Endothelial cell of umbilical vein (primary cell): ENCODE data around the gene MROH2A. TPM values are rescaled to one million over a fixed set of nuclear protein-coding genes. Genes with fewer than 3 reads are reported as not detected.

Source experiments
- BruUV-seq: library from RNA; stranded (reverse); fragments of 400-500 nt; replicated peaks from 2 replicates; lab custom pipeline; 2021; lab: Mats Ljungman, UMichigan
- CTCF ChIA-PET: fragments of 300-600, 350-600 bp; sonication (Branson Sonifier 250); formaldehyde crosslinking; loops from one replicate; lab custom pipeline; 2021; ENCODE audit warnings: antibody characterized with exemption, inconsistent platforms; lab: Charles Lee
- POLR2A ChIA-PET: fragments of 300-600, 350-600 bp; sonication (Branson Sonifier 250); formaldehyde crosslinking; loops from one replicate; lab custom pipeline; 2021; ENCODE audit warnings: antibody characterized with exemption, inconsistent platforms; lab: Charles Lee
- DNase-seq: peaks from one replicate; pipeline ENCODE4 v3.0.0-alpha.2; 2011; ENCODE audit warnings: low read depth, low spot score
- FAIRE-seq: peaks from 2 replicates; lab custom pipeline; 2011; peaks lifted over from hg19 to GRCh38; lab: Jason Lieb, UNC
- H2AFZ ChIP-seq: 2 replicates; pipeline ENCODE4 v1.6.0; 2012; ENCODE audit warnings: low read depth, low read length, control low read depth, inconsistent platforms
- H3K27ac ChIP-seq: 2 replicates; pipeline ENCODE4 v1.5.1; 2011; ENCODE audit warnings: low read depth, mild to moderate bottlenecking, control low read depth, low read length, moderate library complexity; ENCODE audit not compliant: insufficient read depth
- H3K27me3 ChIP-seq, 2 experiments: 2 replicates each; pipeline versions ENCODE4 v1.6.0 to v1.6.1; 2011; ENCODE audit warnings: low read length in 2 of 2, mixed read lengths in 1 of 2; ENCODE audit not compliant: control insufficient read depth in 2 of 2, insufficient read depth in 2 of 2
- H3K36me3 ChIP-seq, 2 experiments: 2 replicates in 1 of 2; 3 replicates in 1 of 2; pipeline ENCODE4 v1.5.1; 2011; ENCODE audit warnings: low read length in 2 of 2, mild to moderate bottlenecking in 1 of 2, moderate library complexity in 1 of 2; ENCODE audit not compliant: control insufficient read depth in 2 of 2, insufficient read depth in 2 of 2; ENCODE audit errors: extremely low read depth in 1 of 2
- H3K4me1 ChIP-seq: 3 replicates; pipeline ENCODE4 v1.5.1; 2011; ENCODE audit warnings: mild to moderate bottlenecking, low read length; ENCODE audit not compliant: control insufficient read depth, insufficient read depth; ENCODE audit errors: extremely low read depth
- H3K4me2 ChIP-seq: 2 replicates; pipeline ENCODE4 v1.6.1; 2011; ENCODE audit warnings: low read length, control low read depth, mixed read lengths; ENCODE audit not compliant: insufficient read depth
- H3K4me3 ChIP-seq, 3 experiments: fragments of 200-600 bp in 1 of 3; sonication (generic), shearing (Covaris generic) in 1 of 3; replicated peaks in 1 of 3; 2 replicates each; pipeline ENCODE4 v1.5.1; 2011 to 2016; ENCODE audit warnings: control low read depth in 3 of 3, low read length in 3 of 3, mild to moderate bottlenecking in 2 of 3, inconsistent platforms in 1 of 3, low read depth in 1 of 3, moderate library complexity in 1 of 3; ENCODE audit not compliant: insufficient read depth in 1 of 3
- H3K79me2 ChIP-seq: 2 replicates; pipeline ENCODE4 v1.6.0; 2012; ENCODE audit warnings: low read length, inconsistent platforms; ENCODE audit not compliant: control insufficient read depth, insufficient read depth
- H3K9ac ChIP-seq: replicated peaks from 2 replicates; pipeline ENCODE3; 2011; ENCODE audit warnings: low read length, control low read depth; ENCODE audit not compliant: insufficient read depth; ENCODE audit errors: extremely low read depth
- H3K9me1 ChIP-seq: replicated peaks from 3 replicates; pipeline ENCODE4 v1.6.0; 2011; ENCODE audit warnings: mild to moderate bottlenecking, low read length; ENCODE audit not compliant: control insufficient read depth, insufficient read depth; ENCODE audit errors: extremely low read depth
- H3K9me3 ChIP-seq: replicated peaks from 2 replicates; pipeline ENCODE4 v1.5.1; 2012; ENCODE audit warnings: low read length, inconsistent platforms; ENCODE audit not compliant: control insufficient read depth, insufficient read depth
- H4K20me1 ChIP-seq: replicated peaks from 2 replicates; pipeline ENCODE3; 2011; ENCODE audit warnings: mild to moderate bottlenecking, low read length; ENCODE audit not compliant: control insufficient read depth, insufficient read depth; ENCODE audit errors: extremely low read depth
- CTCF ChIP-seq, 2 donors: IDR thresholded peaks; 1 replicate in 1 of 2; 2 replicates in 1 of 2; pipeline ENCODE4 v1.5.1; 2011; ENCODE audit warnings: low read length in 2 of 2, mild to moderate bottlenecking in 2 of 2, moderate library complexity in 2 of 2, control low read depth in 1 of 2, inconsistent platforms in 1 of 2, low read depth in 1 of 2; ENCODE audit not compliant: insufficient read depth in 1 of 2; ENCODE audit errors: extremely low read depth in 1 of 2
- EZH2 ChIP-seq: IDR thresholded peaks from 2 replicates; pipeline ENCODE4 v1.6.1; 2012; ENCODE audit warnings: borderline replicate concordance, low read depth, mild to moderate bottlenecking, moderate library complexity, low read length, inconsistent platforms; ENCODE audit not compliant: severe bottlenecking
- GATA2 ChIP-seq: IDR thresholded peaks from 2 replicates; pipeline ENCODE4 v1.7.0; 2011; ENCODE audit warnings: low read depth, mild to moderate bottlenecking, moderate library complexity, mixed read lengths, low read length; ENCODE audit not compliant: insufficient read length, insufficient read depth
- MAX ChIP-seq: IDR thresholded peaks from 2 replicates; pipeline ENCODE4 v1.6.1; 2011; ENCODE audit not compliant: insufficient read depth, insufficient read length
- dilution Hi-C: fragments of 300-500 bp; cut with MboI; formaldehyde crosslinking; loops from one replicate; pipeline ENCODE4 v1.15.0; 2019; ENCODE audit warnings: low sequenced_read_pairs; ENCODE audit not compliant: extremely low pct_ligation_motif_present
- intact Hi-C: fragments of 100-400 bp; cut with micrococcal nuclease; formaldehyde crosslinking; loops from one replicate; pipeline ENCODE4 v1.10.0; 2022
- polyA plus RNA-seq, 4 experiments: library from polyadenylated mRNA; depleted of rRNA in 3 of 4; stranded (reverse) in 3 of 4; unstranded in 1 of 4; fragments of >200 nt; gene quantifications; 2 replicates each; pipeline versions ENCODE4 v1.2.1 to v1.2.3, GENCODE V29; 2011 to 2012; ENCODE audit warnings: missing spikeins in 1 of 4
- total RNA-seq: library from RNA; stranded (reverse); gene quantifications from 2 replicates; pipeline ENCODE4 v1.2.3, GENCODE V29; 2021

MROH2A gene
- total and polyA plus RNA-seq, 2 donors (not counting 3 experiments of a cell fraction or from before 2014, with no cell fraction given), result not detected

GRCh38 chr2:233822101-233822771 is 44.1 kb downstream of the MROH2A start:
- Histone ChIP-seq H2AFZ (no peak overlapping the region), H3K36me3 (no peaks in the 10 kb centered on the region), H3K27ac (no peak overlapping the region), H3K4me2 (no peak overlapping the region), H3K9me1 (no peaks in the 10 kb centered on the region), H3K9ac (no peak overlapping the region), H3K4me3 (no peak overlapping the region), H4K20me1 (no peaks in the 10 kb centered on the region), H3K27me3 (no peaks in the 10 kb centered on the region), H3K4me1 (no peaks in the 10 kb centered on the region), H3K79me2 (no peaks in the 10 kb centered on the region), H3K9me3 (no peaks in the 10 kb centered on the region)
- ChIA-PET CTCF (no interaction called here), POLR2A (no interaction called here)
- intact Hi-C loops (no loop called here), dilution Hi-C loops (no loop called here)
- BruUV-seq, result no TSS peak
- FAIRE-seq (no peak), DNase-seq (no peak)
- TF ChIP-seq EZH2, result no peak
- TF ChIP-seq MAX, result no peak
- no peak for TF ChIP-seq GATA2
- TF ChIP-seq CTCF (IDR thresholded peaks at IDR 0.05; ENCODE audit: extremely low read depth in 1 of 2, insufficient read depth in 1 of 2, low read depth in 1 of 2, low read length in 2 of 2), result no peak
